Measurements from ENCODE around the gene MAGEA9. TPM values are rescaled to one million over a fixed set of nuclear protein-coding genes. Genes with fewer than 3 reads are reported as not detected.
A peak's percentile ranks its signal among the peaks of the same experiment; 100 is the strongest.
"Not testable (repeated sequence)": the region's sequence is repeated elsewhere in the genome, so short reads cannot be mapped to it uniquely, and the experiment has no call there.

MAGEA9 gene
- total and polyA plus RNA-seq, 2 donors (not counting 1 experiment from before 2014, with no cell fraction given) = not detected

DNA sequence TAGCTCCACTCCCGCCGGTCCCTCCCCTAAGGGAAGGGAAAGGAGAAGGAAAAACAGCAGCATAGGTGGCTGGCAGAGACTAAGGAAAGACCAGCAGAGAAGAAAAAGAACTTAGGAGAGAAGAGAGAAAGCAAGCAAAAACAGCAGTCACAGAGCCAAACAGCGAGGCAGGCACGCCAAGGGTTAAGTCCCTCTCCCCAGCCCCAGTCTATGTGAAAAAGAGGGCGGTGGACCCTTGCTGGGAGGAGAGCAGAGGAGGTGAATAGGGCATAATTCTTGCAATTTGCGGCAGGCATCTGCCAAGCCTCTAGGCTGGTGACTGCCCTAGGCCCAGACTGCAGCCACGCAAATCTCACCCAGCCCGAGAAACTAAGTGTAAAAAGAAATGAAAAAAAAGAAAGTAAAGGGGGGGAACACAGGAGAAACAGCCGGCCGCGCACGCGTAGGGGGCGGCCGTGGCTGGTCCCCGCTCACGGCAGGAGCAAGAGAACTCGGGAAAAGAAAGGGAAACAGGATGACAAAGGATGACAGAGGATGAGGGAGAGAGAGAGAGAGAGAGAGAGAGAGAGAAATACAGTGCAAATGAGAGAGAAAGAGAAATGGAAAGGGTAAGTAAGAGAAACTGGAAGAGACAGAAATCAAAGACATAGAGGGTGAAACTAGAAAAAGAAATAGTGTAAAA, 48.6 kb downstream of the MAGEA9 start:
- Mint-ChIP-seq H3K4me3 (peak overlapping the region; percentile 81), H3K27me3 (peaks cover 4% of the 10 kb centered on the region), H3K9me3 (ENCODE audit: insufficient read depth) (no peaks in the 10 kb centered on the region), H3K27ac (peak overlapping the region; percentile 53), H3K4me1 (peaks cover 14% of the 10 kb centered on the region)
- Histone ChIP-seq H3K79me2 (ENCODE audit: control insufficient read depth, insufficient read depth, low read length) (no peaks in the 10 kb centered on the region), H4K20me1 (ENCODE audit: control insufficient read depth, insufficient read depth, low read length, poor library complexity, severe bottlenecking) (no peaks in the 10 kb centered on the region), H3K9ac (ENCODE audit: low read length) (peak overlapping the region; percentile 24), H3K9me3 (ENCODE audit: control extremely low read depth in 1 of 3, control insufficient read depth in 2 of 3, insufficient read depth in 1 of 3, low read length in 2 of 3) (no peaks in the 10 kb centered on the region), H3K4me1 (ENCODE audit: control insufficient read depth in 2 of 2, insufficient read depth in 2 of 2, low read length in 2 of 2) (peaks cover 8 to 11% of the 10 kb centered on the region in 2 donors), H3K4me2 (replicated peaks; ENCODE audit: low read depth, low read length, poor library complexity, severe bottlenecking) (peak overlapping the region; percentile 64), H2AFZ (ENCODE audit: insufficient read depth, low read depth, low read length, poor library complexity, severe bottlenecking) (peak overlapping the region; percentile 70), H3K36me3 (replicated peaks in 1 of 2; ENCODE audit: control extremely low read depth in 1 of 2, control insufficient read depth in 1 of 2, extremely low read depth in 1 of 2, insufficient read depth in 2 of 2, low read length in 1 of 2) (no peaks in the 10 kb centered on the region), H3K27ac (ENCODE audit: low read length in 2 of 2) (peak overlapping the region in 1 of 2 donors; percentile 29), H3K27me3 (replicated peaks in 1 of 4; ENCODE audit: control extremely low read depth in 1 of 4, control insufficient read depth in 3 of 4, insufficient read depth in 4 of 4, low read length in 3 of 4) (no peaks in the 10 kb centered on the region), H3K4me3 (ENCODE audit: control extremely low read depth in 1 of 5, extremely low read depth in 1 of 5, insufficient read depth in 1 of 5, low read depth in 2 of 5, low read length in 4 of 5) (peak overlapping the region in 4 of 5 experiments; percentile 5 to 42 (median 36))
- TF ChIP-seq EZH2 (IDR thresholded peaks at IDR 0.05; ENCODE audit: borderline replicate concordance, insufficient read depth, low read depth, low read length, poor library complexity, severe bottlenecking) = no peak
- TF ChIP-seq, protein P1, sequence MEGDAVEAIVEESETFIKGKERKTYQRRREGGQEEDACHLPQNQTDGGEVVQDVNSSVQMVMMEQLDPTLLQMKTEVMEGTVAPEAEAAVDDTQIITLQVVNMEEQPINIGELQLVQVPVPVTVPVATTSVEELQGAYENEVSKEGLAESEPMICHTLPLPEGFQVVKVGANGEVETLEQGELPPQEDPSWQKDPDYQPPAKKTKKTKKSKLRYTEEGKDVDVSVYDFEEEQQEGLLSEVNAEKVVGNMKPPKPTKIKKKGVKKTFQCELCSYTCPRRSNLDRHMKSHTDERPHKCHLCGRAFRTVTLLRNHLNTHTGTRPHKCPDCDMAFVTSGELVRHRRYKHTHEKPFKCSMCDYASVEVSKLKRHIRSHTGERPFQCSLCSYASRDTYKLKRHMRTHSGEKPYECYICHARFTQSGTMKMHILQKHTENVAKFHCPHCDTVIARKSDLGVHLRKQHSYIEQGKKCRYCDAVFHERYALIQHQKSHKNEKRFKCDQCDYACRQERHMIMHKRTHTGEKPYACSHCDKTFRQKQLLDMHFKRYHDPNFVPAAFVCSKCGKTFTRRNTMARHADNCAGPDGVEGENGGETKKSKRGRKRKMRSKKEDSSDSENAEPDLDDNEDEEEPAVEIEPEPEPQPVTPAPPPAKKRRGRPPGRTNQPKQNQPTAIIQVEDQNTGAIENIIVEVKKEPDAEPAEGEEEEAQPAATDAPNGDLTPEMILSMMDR (IDR thresholded peaks at IDR 0.05) = no peak
- DNase-seq (peak; percentile 31), ATAC-seq (ENCODE audit: low read depth) (no peak)
- POLR2A ChIA-PET = no interaction called here
- 2% methylated on average over 10 of the region's 18 CpGs for WGBS (ENCODE audit: insufficient coverage)
- intact Hi-C loops (cut with micrococcal nuclease) = no loop called here
- CTCF ChIA-PET = interaction anchor here (0.7 kb wide), 1 partner anchor 374 kb away, joined by 3 read pairs; no protein-coding TSS in a partner anchor

DNA sequence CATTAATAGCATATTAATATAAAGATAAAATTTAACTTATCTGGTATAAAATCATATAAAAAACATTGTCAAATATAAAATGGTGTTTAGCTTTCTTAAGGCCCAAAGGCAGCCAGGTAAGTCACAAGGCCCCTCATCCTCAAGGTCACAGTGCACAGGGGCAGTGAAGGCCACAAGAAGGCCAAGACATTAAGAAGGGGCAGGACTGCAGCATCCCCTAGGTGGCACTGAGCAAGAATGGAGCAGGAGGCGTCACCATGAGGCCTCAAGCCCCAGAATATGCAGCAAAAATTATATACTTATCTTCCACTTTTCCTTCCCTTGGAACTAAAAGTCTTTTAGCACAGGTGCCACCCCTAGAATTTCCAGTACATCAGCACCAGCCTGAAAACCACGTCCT, 49.7 kb downstream of the MAGEA9 start:
- Mint-ChIP-seq H3K4me3 (no peak overlapping the region), H3K27me3 (peaks cover 2% of the 10 kb centered on the region), H3K9me3 (ENCODE audit: insufficient read depth) (no peaks in the 10 kb centered on the region), H3K4me1 (peaks cover 14% of the 10 kb centered on the region), H3K27ac (no peak overlapping the region)
- Histone ChIP-seq H3K4me2 (replicated peaks; ENCODE audit: low read depth, low read length, poor library complexity, severe bottlenecking) (no peak overlapping the region), H3K27me3 (replicated peaks in 1 of 4; ENCODE audit: control extremely low read depth in 1 of 4, control insufficient read depth in 3 of 4, insufficient read depth in 4 of 4, low read length in 3 of 4) (no peaks in the 10 kb centered on the region), H2AFZ (ENCODE audit: insufficient read depth, low read depth, low read length, poor library complexity, severe bottlenecking) (no peak overlapping the region), H3K36me3 (replicated peaks in 1 of 2; ENCODE audit: control extremely low read depth in 1 of 2, control insufficient read depth in 1 of 2, extremely low read depth in 1 of 2, insufficient read depth in 2 of 2, low read length in 1 of 2) (no peaks in the 10 kb centered on the region), H3K9me3 (ENCODE audit: control extremely low read depth in 1 of 3, control insufficient read depth in 2 of 3, insufficient read depth in 1 of 3, low read length in 2 of 3) (no peaks in the 10 kb centered on the region), H3K4me1 (ENCODE audit: control insufficient read depth in 2 of 2, insufficient read depth in 2 of 2, low read length in 2 of 2) (peaks cover 8 to 11% of the 10 kb centered on the region in 2 donors), H3K9ac (ENCODE audit: low read length) (no peak overlapping the region), H3K27ac (ENCODE audit: low read length in 2 of 2) (no peak overlapping the region), H3K79me2 (ENCODE audit: control insufficient read depth, insufficient read depth, low read length) (no peaks in the 10 kb centered on the region), H3K4me3 (ENCODE audit: control extremely low read depth in 1 of 5, extremely low read depth in 1 of 5, insufficient read depth in 1 of 5, low read depth in 2 of 5, low read length in 4 of 5) (no peak overlapping the region), H4K20me1 (ENCODE audit: control insufficient read depth, insufficient read depth, low read length, poor library complexity, severe bottlenecking) (no peaks in the 10 kb centered on the region)
- ATAC-seq (ENCODE audit: low read depth) = no peak
- no peak for DNase-seq
- intact Hi-C loops (cut with micrococcal nuclease) = no loop called here
- TF ChIP-seq, protein P1 (IDR thresholded peaks at IDR 0.05) = no peak
- TF ChIP-seq EZH2 (IDR thresholded peaks at IDR 0.05; ENCODE audit: borderline replicate concordance, insufficient read depth, low read depth, low read length, poor library complexity, severe bottlenecking) = no peak
- no CpG with 5 or more reads among the region's 2 CpGs for WGBS (ENCODE audit: insufficient coverage)
- POLR2A ChIA-PET = no interaction called here
- CTCF ChIA-PET = no interaction called here

DNA sequence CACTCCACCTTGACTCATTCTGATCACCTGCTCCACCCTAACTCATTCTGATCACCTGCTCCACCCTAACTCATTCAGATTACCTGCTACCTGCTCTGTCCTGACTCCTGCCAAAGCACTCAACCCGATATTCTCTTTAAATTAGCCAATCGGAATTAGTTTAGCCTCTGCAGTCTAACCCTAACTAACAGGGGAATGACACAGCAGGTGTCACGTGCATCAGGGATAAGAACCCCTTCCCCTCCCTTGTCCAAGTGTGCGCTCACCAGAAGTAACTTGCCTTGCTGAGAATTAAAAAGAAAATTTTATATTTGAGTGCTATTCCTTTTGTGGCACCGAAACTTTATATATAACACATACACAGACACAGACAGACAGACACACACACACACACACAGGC, 55.0 kb downstream of the MAGEA9 start:
- H3K9me3 ChIP-seq (ENCODE audit: control extremely low read depth in 1 of 3, control insufficient read depth in 2 of 3, insufficient read depth in 1 of 3, low read length in 2 of 3); DNase-seq; POLR2A ChIA-PET; H3K9ac ChIP-seq (ENCODE audit: low read length); H3K79me2 ChIP-seq (ENCODE audit: control insufficient read depth, insufficient read depth, low read length); H3K4me1 Mint-ChIP-seq; H3K27ac Mint-ChIP-seq; H3K27me3 Mint-ChIP-seq; H2AFZ ChIP-seq (ENCODE audit: insufficient read depth, low read depth, low read length, poor library complexity, severe bottlenecking); H3K4me1 ChIP-seq (ENCODE audit: control insufficient read depth in 2 of 2, insufficient read depth in 2 of 2, low read length in 2 of 2); H3K27me3 ChIP-seq (replicated peaks in 1 of 4; ENCODE audit: control extremely low read depth in 1 of 4, control insufficient read depth in 3 of 4, insufficient read depth in 4 of 4, low read length in 3 of 4); H4K20me1 ChIP-seq (ENCODE audit: control insufficient read depth, insufficient read depth, low read length, poor library complexity, severe bottlenecking); H3K4me3 Mint-ChIP-seq; H3K4me2 ChIP-seq (replicated peaks; ENCODE audit: low read depth, low read length, poor library complexity, severe bottlenecking); ATAC-seq (ENCODE audit: low read depth); H3K36me3 ChIP-seq (replicated peaks in 1 of 2; ENCODE audit: control extremely low read depth in 1 of 2, control insufficient read depth in 1 of 2, extremely low read depth in 1 of 2, insufficient read depth in 2 of 2, low read length in 1 of 2); H3K4me3 ChIP-seq (ENCODE audit: control extremely low read depth in 1 of 5, extremely low read depth in 1 of 5, insufficient read depth in 1 of 5, low read depth in 2 of 5, low read length in 4 of 5); H3K27ac ChIP-seq (ENCODE audit: low read length in 2 of 2); H3K9me3 Mint-ChIP-seq (ENCODE audit: insufficient read depth); CTCF ChIA-PET; intact Hi-C loops (cut with micrococcal nuclease): not testable (repeated sequence)
- no CpG with 5 or more reads among the region's 5 CpGs for WGBS (ENCODE audit: insufficient coverage)

Measured in B cell (primary cell).